ENCODE measurements around the gene PBOV1. TPM values are rescaled to one million over a fixed set of nuclear protein-coding genes. Genes with fewer than 3 reads are reported as not detected.

The PBOV1 gene
- not detected for polyA plus RNA-seq

GRCh38 chr6:138218449-138218848 is at the start of gene PBOV1:
Gene PBOV1 (minus strand): TSS chr6:138218491. CDS start chr6:138218395, 96 bp downstream.
- H3K27ac ChIP-seq (ENCODE audit: low read depth, low read length), result no peak within 1 kb of the TSS
- 75 to 91% (median 84%) methylated on average over 2 of the region's 2 CpGs for WGBS, 3 donors

- 77 to 96% (median 87%) methylated on average over 3 of the region's 3 CpGs for WGBS, 3 donors
- H3K27ac ChIP-seq (ENCODE audit: low read depth, low read length), result no peak overlapping the region
Measured at GRCh38 chr6:138266095-138266494, 47.8 kb upstream of the PBOV1 start.

- H3K27ac ChIP-seq (ENCODE audit: low read depth, low read length), result no peak overlapping the region
Measured at GRCh38 chr6:138264372-138264880, 46.1 kb upstream of the PBOV1 start.

GRCh38 chr6:138263963-138264362 is 45.7 kb upstream of the PBOV1 start:
- WGBS, 3 donors, result 81 to 93% (median 82%) methylated on average over 4 of the region's 4 CpGs

GRCh38 chr6:138261116-138261780 is 43.0 kb upstream of the PBOV1 start:
- WGBS, 3 donors, result 55 to 68% (median 68%) methylated on average over 2 of the region's 2 CpGs
- no peak overlapping the region for H3K27ac ChIP-seq (ENCODE audit: low read depth, low read length)

More at GRCh38 chr6:138263963-138264362, 45.7 kb upstream of the PBOV1 start:
- no peak overlapping the region for H3K27ac ChIP-seq (ENCODE audit: low read depth, low read length)

GRCh38 chr6:138258991-138259390 is 40.7 kb upstream of the PBOV1 start:
- WGBS, 3 donors, result 60 to 89% (median 72%) methylated on average over 6 of the region's 6 CpGs
- H3K27ac ChIP-seq (ENCODE audit: low read depth, low read length), result no peak overlapping the region

GRCh38 chr6:138258197-138258596 is 39.9 kb upstream of the PBOV1 start:
- WGBS, 3 donors, result 92 to 97% (median 96%) methylated on average over 6 of the region's 6 CpGs
- H3K27ac ChIP-seq (ENCODE audit: low read depth, low read length), result no peak overlapping the region

GRCh38 chr6:138257638-138258040 is 39.3 kb upstream of the PBOV1 start:
- no peak overlapping the region for H3K27ac ChIP-seq (ENCODE audit: low read depth, low read length)
- 69 to 96% (median 87%) methylated on average over 1 of the region's 1 CpG for WGBS, 3 donors

GRCh38 chr6:138255443-138255842 is 37.2 kb upstream of the PBOV1 start:
- no peak overlapping the region for H3K27ac ChIP-seq (ENCODE audit: low read depth, low read length)
- WGBS, 3 donors, result 94% methylated on average over 20 of the region's 20 CpGs

- 93 to 96% (median 94%) methylated on average over 11 of the region's 11 CpGs for WGBS, 3 donors
- H3K27ac ChIP-seq (ENCODE audit: low read depth, low read length), result no peak overlapping the region
Measured at GRCh38 chr6:138253731-138254130, 35.4 kb upstream of the PBOV1 start.

- no peak overlapping the region for H3K27ac ChIP-seq (ENCODE audit: low read depth, low read length)
- WGBS, 3 donors, result 40 to 75% (median 71%) methylated on average over 16 of the region's 16 CpGs
Measured at GRCh38 chr6:138250513-138251247, 32.4 kb upstream of the PBOV1 start.

GRCh38 chr6:138250053-138250452 is 31.8 kb upstream of the PBOV1 start:
- WGBS, 3 donors, result 87 to 91% (median 90%) methylated on average over 4 of the region's 4 CpGs
- no peak overlapping the region for H3K27ac ChIP-seq (ENCODE audit: low read depth, low read length)

- 41 to 91% (median 81%) methylated on average over 1 of the region's 1 CpG for WGBS, 3 donors
- no peak overlapping the region for H3K27ac ChIP-seq (ENCODE audit: low read depth, low read length)
Measured at GRCh38 chr6:138248878-138249277, 30.6 kb upstream of the PBOV1 start.

- H3K27ac ChIP-seq (ENCODE audit: low read depth, low read length), result no peak overlapping the region
- WGBS, 3 donors, result 90 to 92% (median 91%) methylated on average over 7 of the region's 7 CpGs
Measured at GRCh38 chr6:138248011-138248410, 29.7 kb upstream of the PBOV1 start.

- 89 to 100% (median 92%) methylated on average over 3 of the region's 3 CpGs for WGBS, 3 donors
- no peak overlapping the region for H3K27ac ChIP-seq (ENCODE audit: low read depth, low read length)
Measured at GRCh38 chr6:138246650-138247440, 28.6 kb upstream of the PBOV1 start.

GRCh38 chr6:138245751-138246150 is 27.5 kb upstream of the PBOV1 start:
- no peak overlapping the region for H3K27ac ChIP-seq (ENCODE audit: low read depth, low read length)
- 82 to 86% (median 85%) methylated on average over 3 of the region's 3 CpGs for WGBS, 3 donors

- no peak overlapping the region for H3K27ac ChIP-seq (ENCODE audit: low read depth, low read length)
- 37 to 93% (median 91%) methylated on average over 4 of the region's 4 CpGs for WGBS, 3 donors
Measured at GRCh38 chr6:138242987-138243592, 24.8 kb upstream of the PBOV1 start.

GRCh38 chr6:138241934-138242333 is 23.6 kb upstream of the PBOV1 start:
- no peak overlapping the region for H3K27ac ChIP-seq (ENCODE audit: low read depth, low read length)
- 75 to 93% (median 92%) methylated on average over 6 of the region's 6 CpGs for WGBS, 3 donors

GRCh38 chr6:138241381-138241780 is 23.1 kb upstream of the PBOV1 start:
- 40 to 83% (median 80%) methylated on average over 3 of the region's 3 CpGs for WGBS, 3 donors
- H3K27ac ChIP-seq (ENCODE audit: low read depth, low read length), result no peak overlapping the region

All from adipose tissue (tissue), 3 donors.